Uterus (tissue), 2 donors: ENCODE results near the gene ADARB2.

ENCODE experiments used
- POLR2A ChIP-seq, 2 donors: fragments of 450-650 bp; IDR thresholded peaks; one replicate each; pipeline ENCODE4 v1.6.1; 2016; ENCODE audit warnings: antibody characterized with exemption in 2 of 2, mild to moderate bottlenecking in 1 of 2, moderate library complexity in 1 of 2
- TF ChIP-seq, protein P1 (sequence below), 4 experiments: fragments of 200-600 bp in 2 of 4; fragments of 450-650 bp in 2 of 4; sonication (generic) in 2 of 4; IDR thresholded peaks; one replicate each; pipeline ENCODE4 v1.5.1; 2016 to 2019; ENCODE audit warnings: antibody characterized with exemption in 4 of 4, mild to moderate bottlenecking in 2 of 4, moderate library complexity in 1 of 4

- TF ChIP-seq, protein P1, sequence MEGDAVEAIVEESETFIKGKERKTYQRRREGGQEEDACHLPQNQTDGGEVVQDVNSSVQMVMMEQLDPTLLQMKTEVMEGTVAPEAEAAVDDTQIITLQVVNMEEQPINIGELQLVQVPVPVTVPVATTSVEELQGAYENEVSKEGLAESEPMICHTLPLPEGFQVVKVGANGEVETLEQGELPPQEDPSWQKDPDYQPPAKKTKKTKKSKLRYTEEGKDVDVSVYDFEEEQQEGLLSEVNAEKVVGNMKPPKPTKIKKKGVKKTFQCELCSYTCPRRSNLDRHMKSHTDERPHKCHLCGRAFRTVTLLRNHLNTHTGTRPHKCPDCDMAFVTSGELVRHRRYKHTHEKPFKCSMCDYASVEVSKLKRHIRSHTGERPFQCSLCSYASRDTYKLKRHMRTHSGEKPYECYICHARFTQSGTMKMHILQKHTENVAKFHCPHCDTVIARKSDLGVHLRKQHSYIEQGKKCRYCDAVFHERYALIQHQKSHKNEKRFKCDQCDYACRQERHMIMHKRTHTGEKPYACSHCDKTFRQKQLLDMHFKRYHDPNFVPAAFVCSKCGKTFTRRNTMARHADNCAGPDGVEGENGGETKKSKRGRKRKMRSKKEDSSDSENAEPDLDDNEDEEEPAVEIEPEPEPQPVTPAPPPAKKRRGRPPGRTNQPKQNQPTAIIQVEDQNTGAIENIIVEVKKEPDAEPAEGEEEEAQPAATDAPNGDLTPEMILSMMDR (IDR thresholded peaks at IDR 0.05) = no peak
- no peak for TF ChIP-seq POLR2A (IDR thresholded peaks at IDR 0.05)
Observed at GRCh38 chr10:1358147-1358546, 379.2 kb downstream of the ADARB2 start.
